GM18526 (cell line): ENCODE measurements around the gene CRYL1.

Source experiments
- POLR2A ChIP-seq: IDR thresholded peaks from 3 replicates; pipeline ENCODE4 v1.6.1; 2011; ENCODE audit not compliant: insufficient read length; ENCODE audit errors: extremely low read depth

CRYL1 gene

DNA sequence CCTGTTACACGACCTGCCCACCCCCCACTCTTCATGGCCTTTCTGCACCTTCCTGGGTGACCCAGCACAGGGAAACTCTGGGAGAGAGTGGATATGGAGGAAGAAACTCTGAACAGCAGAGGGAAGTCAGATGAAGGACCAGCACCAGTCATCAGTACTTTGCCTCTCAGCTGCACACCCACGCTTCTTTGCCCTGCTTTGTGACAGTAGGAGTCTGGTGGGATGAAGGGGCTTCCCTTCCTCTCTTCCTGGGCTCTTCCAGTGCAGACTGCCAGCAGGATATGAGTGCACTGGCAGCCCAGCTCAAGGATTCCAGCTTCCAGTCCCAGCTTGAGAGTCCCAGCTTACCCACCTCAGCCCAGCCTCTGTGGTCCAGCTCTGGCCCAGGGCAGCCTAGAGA is 68.9 kb downstream of the CRYL1 start:
- no peak for TF ChIP-seq POLR2A

DNA sequence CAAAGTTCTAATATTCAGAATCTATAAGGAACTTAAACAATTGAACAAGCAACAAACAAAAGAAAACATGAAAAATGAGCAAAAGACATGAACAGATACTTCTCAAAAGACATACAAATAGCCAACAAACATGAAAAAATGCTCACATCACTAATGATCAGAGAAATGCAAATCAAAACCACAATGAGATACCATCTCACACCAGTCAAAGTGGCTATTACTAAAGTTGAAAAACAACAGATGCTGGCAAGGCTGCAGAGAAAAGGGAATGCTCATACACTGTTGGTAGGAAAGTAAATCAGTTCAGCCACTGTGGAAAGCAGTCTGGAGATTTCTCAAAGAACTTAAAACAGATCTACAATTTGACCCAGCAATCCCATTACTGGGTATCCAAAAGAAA is 74.3 kb downstream of the CRYL1 start:
- no peak for TF ChIP-seq POLR2A

DNA sequence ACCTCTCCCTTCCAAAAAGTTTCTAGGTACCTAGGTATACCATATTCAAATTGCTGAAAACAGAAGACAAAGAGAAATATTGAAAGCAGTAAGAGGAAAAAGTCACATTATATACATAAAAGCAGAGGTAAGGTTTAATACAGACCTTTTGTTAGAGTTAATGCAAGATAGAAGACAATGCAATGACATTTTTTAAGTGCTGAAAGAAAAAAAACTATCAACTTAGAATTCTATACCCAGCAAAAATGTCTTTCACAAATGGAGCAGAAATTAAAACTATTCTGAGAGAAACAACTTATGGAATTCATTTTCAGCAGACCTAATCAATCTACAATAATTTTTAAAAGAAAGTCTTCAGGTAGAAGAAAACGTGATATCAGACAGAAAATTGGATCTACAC is 77.2 kb downstream of the CRYL1 start:
- TF ChIP-seq POLR2A, result no peak

DNA sequence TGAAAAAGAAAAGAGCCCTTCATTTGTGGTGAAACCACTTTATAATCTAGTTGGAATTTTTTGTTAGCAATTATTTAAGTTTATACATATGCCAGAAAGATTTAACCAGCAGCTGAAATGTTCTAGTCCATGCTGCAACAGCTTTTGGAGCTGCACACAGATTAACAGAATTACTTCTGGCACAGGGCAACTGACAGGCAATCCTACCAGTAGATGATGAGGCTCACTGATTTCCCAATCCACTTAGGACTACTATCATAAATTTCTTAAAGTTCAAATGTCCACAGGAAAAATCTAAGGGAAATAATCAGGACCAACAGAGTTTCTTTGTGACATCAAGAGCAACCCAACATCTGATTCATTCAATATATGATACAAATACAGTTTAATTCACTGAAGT is 78.8 kb downstream of the CRYL1 start:
- no peak for TF ChIP-seq POLR2A

DNA sequence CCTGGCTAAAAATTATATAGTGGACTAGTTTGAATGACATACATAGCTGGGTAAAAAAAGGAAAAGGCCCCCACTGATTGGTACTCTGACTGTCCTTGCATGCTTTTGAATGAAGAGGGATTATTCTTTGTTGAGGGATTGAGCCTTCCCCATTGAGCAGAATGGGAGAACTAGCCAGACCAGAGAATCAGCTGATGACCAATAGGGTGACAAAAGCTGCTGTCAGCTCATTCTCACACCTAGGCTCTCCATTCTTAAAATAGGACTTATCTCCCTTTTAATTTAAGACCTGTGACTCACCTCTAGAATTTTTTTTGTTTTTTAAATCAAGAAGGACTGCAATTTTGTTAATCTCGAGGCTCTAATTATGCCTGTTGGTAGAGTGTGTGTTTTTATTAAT is 79.3 kb downstream of the CRYL1 start:
- no peak for TF ChIP-seq POLR2A

DNA sequence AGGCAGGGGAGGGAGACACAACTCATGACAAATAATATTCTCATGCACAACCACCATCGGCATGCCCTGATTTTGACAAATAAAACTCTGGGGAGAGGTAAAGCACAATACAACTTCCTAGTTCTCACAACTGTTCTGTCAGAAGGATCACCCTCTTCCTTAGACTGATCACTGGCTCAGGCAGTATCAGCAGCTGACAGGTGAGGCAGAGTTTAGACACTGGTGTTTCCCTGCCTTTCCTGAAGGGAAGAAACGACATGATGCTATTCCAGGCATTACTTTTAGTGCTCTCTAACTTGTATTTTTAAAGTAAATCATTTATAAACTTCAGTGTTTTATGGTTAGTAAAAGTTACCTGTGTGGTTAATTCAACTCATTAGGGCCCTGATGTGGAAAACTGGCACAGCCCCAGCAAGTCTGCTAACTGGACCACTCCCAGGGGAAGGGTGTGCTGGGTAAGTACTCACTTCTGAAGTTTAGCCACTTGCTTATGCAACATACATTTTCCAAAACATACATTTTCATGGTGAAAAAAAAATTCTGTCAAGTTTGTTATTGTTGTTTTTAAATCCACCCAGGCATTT is 82.8 kb downstream of the CRYL1 start:
- no peak for TF ChIP-seq POLR2A

DNA sequence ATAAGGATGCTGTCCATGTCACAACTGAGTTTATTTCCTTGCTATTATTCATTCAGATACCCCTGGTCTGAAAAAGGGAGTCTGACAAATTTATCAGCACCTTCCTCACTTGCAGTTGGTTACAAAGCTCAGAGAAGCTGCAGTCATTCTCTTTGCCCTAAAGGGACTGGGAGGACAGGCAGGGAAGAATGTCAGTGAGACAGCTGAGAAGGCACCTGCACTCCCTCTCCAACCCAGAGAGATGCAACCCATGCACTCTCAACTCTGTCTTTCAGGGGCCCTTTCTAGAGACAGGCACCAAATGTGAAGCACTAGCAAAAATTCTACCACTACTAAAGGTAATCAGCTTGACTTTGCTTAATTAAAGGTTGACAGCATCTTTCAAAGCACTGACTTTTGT is 83.3 kb downstream of the CRYL1 start:
- TF ChIP-seq POLR2A, result no peak

DNA sequence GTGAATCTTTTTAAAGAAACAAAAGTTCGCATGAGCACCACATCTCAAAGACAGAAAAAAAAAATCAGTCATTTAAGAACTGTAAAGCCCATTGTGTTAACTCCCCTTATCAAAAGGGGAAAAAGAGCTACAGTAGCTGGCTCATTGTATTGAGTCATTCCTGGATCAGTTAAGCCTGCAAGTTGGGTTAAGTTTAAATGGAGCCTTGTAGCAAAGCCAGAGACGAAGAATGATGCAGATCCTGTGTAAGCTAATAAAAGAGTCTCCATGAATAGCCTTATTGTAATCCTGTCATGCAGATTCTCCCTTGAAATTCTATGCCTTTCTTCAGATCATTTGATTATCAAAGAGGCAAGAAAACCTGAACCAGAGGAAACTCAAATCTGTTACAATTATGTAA is 83.8 kb downstream of the CRYL1 start:
- no peak for TF ChIP-seq POLR2A

DNA sequence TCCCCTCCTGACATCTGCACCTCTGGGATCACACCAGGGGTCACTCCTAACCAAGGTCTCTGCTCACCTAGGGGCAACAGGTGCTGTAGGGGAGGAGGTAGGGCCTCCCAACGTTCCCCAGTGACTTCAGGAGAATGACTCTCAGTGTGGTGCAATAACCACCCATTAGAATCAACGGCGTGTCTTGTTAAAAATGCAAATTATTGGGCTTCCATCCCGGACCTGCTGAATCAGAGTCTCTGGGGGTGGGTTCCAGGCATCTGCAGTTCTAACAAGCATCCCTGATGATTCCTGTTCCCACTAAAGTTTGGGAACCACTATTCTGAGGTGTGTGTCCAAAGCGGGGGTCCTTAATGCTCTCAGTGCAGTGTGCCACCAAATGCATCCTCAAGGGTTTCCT is 84.6 kb downstream of the CRYL1 start:
- TF ChIP-seq POLR2A, result no peak

DNA sequence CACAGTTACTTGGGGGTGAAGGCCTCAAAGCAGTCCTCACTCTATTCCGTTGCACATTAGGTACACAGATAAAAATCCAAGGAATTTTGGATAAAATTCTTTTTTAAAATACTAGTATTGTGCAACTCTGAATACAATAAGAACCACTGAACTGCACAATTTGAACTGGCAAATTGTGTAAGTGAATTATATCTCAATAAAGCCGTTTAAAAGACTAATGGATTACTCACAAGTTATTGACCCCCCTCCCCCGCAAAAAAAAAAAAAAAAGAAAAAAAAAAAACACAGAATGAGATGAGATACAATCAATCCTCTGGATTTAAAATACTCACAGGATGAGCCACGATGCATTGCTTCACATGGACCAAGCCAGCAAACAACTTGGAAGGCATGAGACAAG is 86.4 kb downstream of the CRYL1 start:
- TF ChIP-seq POLR2A, result no peak

DNA sequence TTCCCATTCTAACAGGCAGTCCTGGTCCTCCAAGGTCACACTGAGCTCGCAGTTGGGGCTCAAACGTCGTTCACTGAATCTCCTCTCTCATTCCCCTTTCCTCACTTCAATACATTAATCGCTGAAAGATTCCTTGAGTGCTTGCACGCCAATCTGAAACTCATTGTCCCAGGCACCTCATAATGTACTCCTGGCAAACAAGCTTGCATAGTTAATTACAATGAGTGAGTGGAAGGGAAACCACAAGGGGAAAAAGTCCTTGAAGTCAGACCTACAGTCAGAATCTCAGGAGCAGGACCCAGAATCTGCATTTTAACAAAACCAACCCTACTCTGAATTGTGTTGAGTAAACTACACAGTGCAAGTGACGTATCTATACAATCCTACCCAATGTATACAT is 86.9 kb downstream of the CRYL1 start:
- TF ChIP-seq POLR2A, result no peak

DNA sequence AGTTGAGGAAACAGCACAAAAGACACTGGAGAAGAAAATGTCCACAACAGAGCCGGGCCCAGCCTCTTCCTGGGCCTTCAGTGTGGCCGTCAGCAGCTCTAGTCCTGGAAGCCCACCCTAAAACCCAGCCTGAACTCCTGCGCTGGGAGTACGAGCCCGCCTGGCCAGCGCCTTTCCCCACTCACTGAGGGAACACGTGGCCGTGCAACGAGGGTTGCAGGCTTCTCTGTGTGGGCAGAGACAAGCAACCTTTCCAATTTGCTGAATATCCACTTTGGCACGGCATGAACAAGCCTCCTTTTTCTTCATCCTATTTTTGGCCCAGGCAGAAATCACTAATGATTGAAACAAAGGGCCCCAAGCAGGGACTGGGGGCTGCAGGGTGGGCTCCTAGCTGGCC is 89.2 kb downstream of the CRYL1 start:
- TF ChIP-seq POLR2A, result no peak

DNA sequence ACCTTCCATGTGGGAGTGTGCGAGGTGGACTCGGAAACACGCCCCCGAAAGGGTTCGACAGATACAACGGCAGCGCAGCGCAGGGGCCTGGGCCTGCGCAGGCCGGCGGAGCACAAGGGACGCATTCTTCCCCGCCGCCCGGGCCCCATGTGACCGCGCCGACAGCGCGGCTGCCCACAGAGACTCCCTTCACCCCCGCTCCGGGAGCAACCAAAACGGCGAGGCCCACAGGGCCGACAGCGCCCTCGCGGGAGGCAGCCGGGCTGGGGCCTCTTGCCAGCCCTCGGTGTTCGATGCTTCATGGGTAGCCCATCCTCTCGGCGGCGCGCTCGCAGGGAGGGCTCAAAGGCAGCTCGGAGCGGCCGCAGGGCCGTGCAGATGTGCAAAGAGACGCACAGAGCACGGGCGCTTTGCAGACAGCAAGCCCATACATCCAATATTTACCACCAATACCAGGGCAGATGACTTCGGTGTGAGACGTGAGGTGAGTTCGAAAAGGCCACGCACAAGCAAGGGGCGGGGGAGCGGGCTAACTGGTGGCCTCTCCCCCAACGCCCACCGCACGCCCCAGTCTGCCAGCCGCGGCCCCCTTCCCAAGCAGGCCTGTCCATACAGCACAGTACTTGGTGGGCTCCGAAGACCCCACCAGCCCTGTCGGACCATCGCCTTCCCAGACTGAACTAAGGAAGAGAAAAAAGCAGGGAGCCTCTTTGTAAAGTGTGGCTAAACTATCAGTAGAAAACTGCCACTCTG is 89.9 kb downstream of the CRYL1 start:
- no peak for TF ChIP-seq POLR2A

DNA sequence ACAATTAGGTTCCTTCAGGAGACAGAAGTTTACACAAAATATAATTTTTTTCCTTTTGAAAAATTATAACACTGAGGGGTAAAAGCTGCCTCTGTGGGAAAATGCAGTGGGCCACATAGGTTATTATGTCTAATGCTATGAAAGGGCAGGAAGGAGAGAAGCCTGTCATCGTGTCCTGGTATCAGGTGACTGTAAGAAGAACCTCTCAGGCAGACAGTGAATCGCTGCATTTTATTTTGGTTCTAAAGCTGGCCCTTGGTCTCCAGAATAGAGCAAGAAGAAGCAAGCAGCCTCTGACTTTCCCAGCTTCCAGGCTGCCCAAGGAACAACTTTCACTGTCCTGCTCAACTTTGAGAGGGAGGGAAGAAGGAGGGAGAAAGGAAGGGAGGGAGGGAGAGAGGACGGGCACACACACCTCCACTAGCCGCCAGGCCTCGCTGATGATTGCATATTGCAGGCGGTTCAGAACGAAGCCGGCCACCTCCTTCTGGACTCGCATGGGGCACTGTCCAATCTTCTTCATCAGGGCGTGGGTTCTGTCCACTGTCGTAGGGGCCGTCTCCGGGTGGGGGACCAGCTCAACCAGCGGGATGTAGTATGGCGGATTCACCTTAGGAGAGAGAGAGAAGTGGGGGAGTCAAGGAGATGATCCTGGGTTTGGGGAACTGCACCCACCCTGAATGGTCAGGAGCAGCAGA is 93.8 kb downstream of the CRYL1 start:
- TF ChIP-seq POLR2A, result no peak

DNA sequence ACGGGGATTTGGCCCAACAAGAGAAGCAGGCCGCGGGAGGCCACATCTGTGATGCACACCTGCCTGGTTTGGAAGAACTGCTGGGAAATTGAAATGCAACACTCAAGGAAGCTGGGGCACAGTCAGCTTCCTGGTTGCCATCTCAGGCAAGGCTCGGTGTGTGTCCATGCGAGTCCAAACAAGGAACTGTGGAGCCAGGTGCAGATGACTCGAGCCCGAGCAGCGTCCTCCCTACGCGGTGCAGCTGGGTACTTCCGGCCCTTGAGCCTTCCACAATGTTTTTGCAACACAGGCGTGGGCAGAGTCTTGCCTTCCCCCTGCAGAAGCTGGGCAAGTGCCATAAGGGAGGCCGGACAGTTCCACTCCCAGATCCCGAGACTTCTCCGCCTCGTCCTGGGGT is 94.6 kb downstream of the CRYL1 start:
- TF ChIP-seq POLR2A, result no peak

DNA sequence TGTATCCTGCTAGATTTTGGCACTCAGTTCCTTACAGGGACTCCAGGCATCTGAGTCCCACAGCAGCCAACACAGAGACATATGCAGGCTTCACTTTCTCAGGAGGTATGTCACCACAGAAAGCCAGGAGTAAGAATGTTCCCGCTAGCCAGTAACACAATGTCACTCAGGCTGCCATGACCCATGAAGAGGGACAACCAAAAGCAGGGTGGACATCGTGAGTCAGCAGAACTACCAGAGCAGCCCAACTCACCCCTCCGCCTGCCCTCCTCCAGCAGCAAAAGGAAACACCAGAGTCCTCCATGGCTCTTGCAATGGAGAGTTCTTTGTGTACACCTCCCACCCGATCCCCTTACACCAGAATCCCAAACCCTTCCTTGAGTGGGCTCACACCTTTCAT is 95.4 kb downstream of the CRYL1 start:
- no peak for TF ChIP-seq POLR2A
